Activated naive CD4-positive, alpha-beta T cell treated with anti-CD3 and anti-CD28 coated beads, Interleukin-2, amount 50 U/mL, for 24 hours (primary cell): ENCODE results near the gene CDKAL1.

Source experiments
- H3K27ac Mint-ChIP-seq: one replicate; pipeline ENCODE4 v1.8.0; 2021; ENCODE audit warnings: mild to moderate bottlenecking, mixed read lengths
- H3K27me3 Mint-ChIP-seq: one replicate; pipeline ENCODE4 v1.8.0; 2021; ENCODE audit warnings: mixed read lengths
- H3K36me3 Mint-ChIP-seq: one replicate; pipeline ENCODE4 v1.8.0; 2021; ENCODE audit warnings: mixed read lengths
- H3K4me1 Mint-ChIP-seq: one replicate; pipeline ENCODE4 v1.8.0; 2021; ENCODE audit warnings: mixed read lengths
- H3K4me3 Mint-ChIP-seq: one replicate; pipeline ENCODE4 v1.8.0; 2021; ENCODE audit warnings: mild to moderate bottlenecking, mixed read lengths
- H3K9me3 Mint-ChIP-seq: one replicate; pipeline ENCODE4 v1.8.0; 2021; ENCODE audit warnings: mixed read lengths

CDKAL1 gene

GRCh38 chr6:21166754-21167153 is 632.5 kb downstream of the CDKAL1 start:
- Mint-ChIP-seq H3K36me3 (peaks cover 16% of the 10 kb centered on the region), H3K27ac (no peak overlapping the region), H3K9me3 (no peaks in the 10 kb centered on the region), H3K4me1 (peaks cover 30% of the 10 kb centered on the region), H3K27me3 (no peaks in the 10 kb centered on the region), H3K4me3 (no peak overlapping the region)

- H3K4me1 Mint-ChIP-seq = peaks cover 20% of the 10 kb centered on the region
- H3K4me3 Mint-ChIP-seq = no peak overlapping the region
- H3K27ac Mint-ChIP-seq = no peak overlapping the region
- H3K9me3 Mint-ChIP-seq = no peaks in the 10 kb centered on the region
- H3K27me3 Mint-ChIP-seq = no peaks in the 10 kb centered on the region
- H3K36me3 Mint-ChIP-seq = peaks cover 15% of the 10 kb centered on the region
Observed at GRCh38 chr6:21167790-21168189, 633.5 kb downstream of the CDKAL1 start.

- peaks cover 14% of the 10 kb centered on the region for H3K36me3 Mint-ChIP-seq
- no peak overlapping the region for H3K27ac Mint-ChIP-seq
- no peak overlapping the region for H3K4me3 Mint-ChIP-seq
- no peaks in the 10 kb centered on the region for H3K9me3 Mint-ChIP-seq
- H3K27me3 Mint-ChIP-seq = no peaks in the 10 kb centered on the region
- H3K4me1 Mint-ChIP-seq = no peaks in the 10 kb centered on the region
Observed at GRCh38 chr6:21171801-21172200, 637.5 kb downstream of the CDKAL1 start.

GRCh38 chr6:21173031-21173430 is 638.8 kb downstream of the CDKAL1 start:
- no peaks in the 10 kb centered on the region for H3K9me3 Mint-ChIP-seq
- H3K4me1 Mint-ChIP-seq = no peaks in the 10 kb centered on the region
- H3K4me3 Mint-ChIP-seq = no peak overlapping the region
- peaks cover 19% of the 10 kb centered on the region for H3K36me3 Mint-ChIP-seq
- H3K27ac Mint-ChIP-seq = no peak overlapping the region
- H3K27me3 Mint-ChIP-seq = no peaks in the 10 kb centered on the region

GRCh38 chr6:21173678-21174077 is 639.4 kb downstream of the CDKAL1 start:
- Mint-ChIP-seq H3K27ac (no peak overlapping the region), H3K36me3 (peaks cover 21% of the 10 kb centered on the region), H3K27me3 (no peaks in the 10 kb centered on the region), H3K4me3 (no peak overlapping the region), H3K4me1 (no peaks in the 10 kb centered on the region), H3K9me3 (no peaks in the 10 kb centered on the region)

- Mint-ChIP-seq H3K27ac (no peak overlapping the region), H3K9me3 (no peaks in the 10 kb centered on the region)
Observed at GRCh38 chr6:21176197-21176596, 641.9 kb downstream of the CDKAL1 start.

GRCh38 chr6:21180155-21180554 is 645.9 kb downstream of the CDKAL1 start:
- Mint-ChIP-seq H3K27ac (no peak overlapping the region), H3K36me3 (peaks cover 25% of the 10 kb centered on the region), H3K9me3 (no peaks in the 10 kb centered on the region), H3K4me1 (no peaks in the 10 kb centered on the region), H3K27me3 (no peaks in the 10 kb centered on the region), H3K4me3 (no peak overlapping the region)

More at GRCh38 chr6:21176197-21176596, 641.9 kb downstream of the CDKAL1 start:
- H3K27me3 Mint-ChIP-seq = no peaks in the 10 kb centered on the region
- H3K4me3 Mint-ChIP-seq = no peak overlapping the region
- H3K4me1 Mint-ChIP-seq = no peaks in the 10 kb centered on the region
- peaks cover 28% of the 10 kb centered on the region for H3K36me3 Mint-ChIP-seq

- H3K4me1 Mint-ChIP-seq = no peaks in the 10 kb centered on the region
- H3K9me3 Mint-ChIP-seq = no peaks in the 10 kb centered on the region
- no peak overlapping the region for H3K4me3 Mint-ChIP-seq
- no peak overlapping the region for H3K27ac Mint-ChIP-seq
- peaks cover 25% of the 10 kb centered on the region for H3K36me3 Mint-ChIP-seq
- no peaks in the 10 kb centered on the region for H3K27me3 Mint-ChIP-seq
Observed at GRCh38 chr6:21180800-21181337, 646.6 kb downstream of the CDKAL1 start.

GRCh38 chr6:21181866-21182265 is 647.6 kb downstream of the CDKAL1 start:
- Mint-ChIP-seq H3K4me3 (no peak overlapping the region), H3K9me3 (no peaks in the 10 kb centered on the region), H3K27me3 (no peaks in the 10 kb centered on the region), H3K27ac (no peak overlapping the region), H3K36me3 (peaks cover 23% of the 10 kb centered on the region), H3K4me1 (no peaks in the 10 kb centered on the region)

DNA sequence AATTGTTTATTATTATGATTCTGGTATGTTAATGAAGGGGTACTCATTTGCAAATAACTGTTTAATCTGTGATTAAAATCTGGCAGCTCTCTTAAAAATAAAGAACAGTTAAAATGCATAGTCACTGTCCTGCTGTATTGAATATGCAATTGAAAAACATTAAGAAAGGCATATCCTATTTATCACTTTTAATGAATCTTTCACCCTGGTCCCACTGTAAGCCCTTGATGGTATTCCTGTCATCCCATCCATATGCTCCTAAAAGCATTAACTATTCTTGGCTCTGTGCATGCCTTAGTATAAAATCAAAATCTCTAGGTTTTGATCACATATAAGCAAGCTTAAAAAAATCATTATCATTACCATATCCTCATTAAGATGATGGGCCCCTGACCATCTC is 648.3 kb downstream of the CDKAL1 start:
- Mint-ChIP-seq H3K4me1 (peaks cover 2% of the 10 kb centered on the region), H3K27ac (no peak overlapping the region), H3K36me3 (peaks cover 19% of the 10 kb centered on the region), H3K4me3 (no peak overlapping the region), H3K27me3 (no peaks in the 10 kb centered on the region), H3K9me3 (no peaks in the 10 kb centered on the region)

DNA sequence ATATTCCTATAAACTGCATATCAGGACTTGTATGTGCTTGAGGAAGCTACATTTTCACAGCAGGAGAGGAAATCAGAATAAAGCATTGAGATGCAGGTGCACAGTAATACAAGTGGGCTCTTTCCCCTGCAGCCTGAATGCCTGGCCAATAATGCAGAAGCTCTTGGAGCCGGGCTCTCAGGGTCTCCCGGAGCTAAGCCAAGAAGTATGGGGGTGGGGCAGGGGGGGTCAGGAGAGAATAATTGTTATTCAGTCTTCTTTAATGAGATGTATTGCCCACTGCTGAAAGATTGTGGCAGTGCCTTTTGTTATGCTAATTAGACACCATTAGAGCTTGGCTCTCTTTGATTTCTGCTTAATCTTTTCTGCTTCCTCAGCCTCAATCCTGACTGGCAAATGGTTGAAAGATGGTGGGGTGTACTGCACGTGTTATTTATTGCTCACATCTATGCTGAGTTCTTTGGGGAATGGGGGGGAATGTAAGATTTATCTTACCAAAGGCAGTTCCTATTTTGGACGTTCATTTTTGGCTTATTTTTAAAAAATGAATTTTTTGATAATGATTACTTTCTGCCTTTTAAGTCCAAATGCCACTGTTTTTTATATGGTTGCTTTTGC is 651.7 kb downstream of the CDKAL1 start:
- Mint-ChIP-seq H3K4me3 (no peak overlapping the region), H3K4me1 (peaks cover 9% of the 10 kb centered on the region), H3K27ac (no peak overlapping the region), H3K9me3 (no peaks in the 10 kb centered on the region), H3K36me3 (peaks cover 6% of the 10 kb centered on the region), H3K27me3 (no peaks in the 10 kb centered on the region)

DNA sequence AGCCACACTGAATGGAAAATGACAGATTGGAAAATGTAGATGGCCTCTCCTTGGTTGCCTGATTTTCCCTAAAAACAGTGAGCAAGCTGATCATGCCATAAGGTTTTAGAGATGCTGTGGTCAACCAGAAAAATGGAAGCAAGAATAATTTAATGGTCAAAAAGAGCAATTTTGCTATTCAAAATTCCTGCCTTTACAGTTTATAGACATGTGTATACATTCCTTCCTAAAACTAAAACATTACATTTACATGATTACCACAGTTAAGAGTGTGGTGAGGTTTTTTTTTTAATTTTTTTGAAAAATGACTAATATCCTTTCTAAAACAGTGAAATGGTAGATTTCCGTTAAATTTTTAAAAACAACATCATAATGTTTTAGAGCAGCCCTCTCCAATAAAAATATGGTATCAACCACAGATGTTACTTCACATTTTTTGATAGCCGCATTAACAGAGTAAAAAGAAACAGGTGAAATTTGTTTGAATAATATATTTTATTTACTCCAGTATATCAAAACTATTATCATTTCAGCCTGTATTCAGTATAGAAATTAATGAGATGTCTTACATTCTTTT is 652.3 kb downstream of the CDKAL1 start:
- peaks cover 5% of the 10 kb centered on the region for H3K36me3 Mint-ChIP-seq
- H3K4me1 Mint-ChIP-seq = peaks cover 12% of the 10 kb centered on the region
- no peak overlapping the region for H3K27ac Mint-ChIP-seq
- no peaks in the 10 kb centered on the region for H3K9me3 Mint-ChIP-seq
- no peak overlapping the region for H3K4me3 Mint-ChIP-seq
- H3K27me3 Mint-ChIP-seq = no peaks in the 10 kb centered on the region

GRCh38 chr6:21187485-21187884 is 653.2 kb downstream of the CDKAL1 start:
- no peaks in the 10 kb centered on the region for H3K9me3 Mint-ChIP-seq
- H3K4me1 Mint-ChIP-seq = peaks cover 12% of the 10 kb centered on the region
- H3K27me3 Mint-ChIP-seq = no peaks in the 10 kb centered on the region

DNA sequence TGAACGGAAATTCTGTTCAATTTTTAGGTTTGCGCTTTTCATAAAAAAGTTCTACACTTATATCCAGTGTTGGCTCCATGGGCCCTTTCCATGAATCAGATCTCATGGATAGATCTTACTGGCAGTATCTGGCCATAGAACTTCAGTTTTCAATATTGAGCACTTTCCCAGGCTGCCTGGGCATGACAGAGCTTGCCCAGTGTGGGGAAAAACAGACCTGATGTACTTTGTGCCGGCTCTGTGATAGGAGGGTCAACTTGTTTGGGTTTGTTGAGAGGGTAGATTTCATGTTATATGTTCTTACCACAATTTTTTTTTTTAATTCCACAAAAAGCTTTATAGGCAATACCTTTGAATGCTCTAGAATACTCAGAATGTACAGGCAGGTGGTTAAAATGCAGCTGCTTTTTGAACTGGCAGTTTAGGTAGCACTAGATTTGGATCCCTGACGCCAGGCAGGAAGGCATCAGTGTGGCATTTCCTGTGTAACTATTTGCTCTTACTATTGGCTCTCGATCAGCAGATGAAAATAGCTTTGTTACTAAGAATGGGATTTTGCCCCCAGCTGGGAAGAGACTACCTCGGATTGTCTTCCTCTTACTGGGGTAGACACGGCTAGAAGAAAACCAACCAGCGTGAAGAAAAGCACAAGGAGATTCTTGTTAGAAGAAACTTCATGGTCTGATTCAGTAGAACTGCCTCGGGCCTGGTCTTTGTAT is 654.4 kb downstream of the CDKAL1 start:
- Mint-ChIP-seq H3K36me3 (peaks cover 9% of the 10 kb centered on the region), H3K27ac (no peak overlapping the region), H3K27me3 (no peaks in the 10 kb centered on the region), H3K4me1 (peaks cover 12% of the 10 kb centered on the region), H3K4me3 (no peak overlapping the region), H3K9me3 (no peaks in the 10 kb centered on the region)

More at GRCh38 chr6:21187485-21187884, 653.2 kb downstream of the CDKAL1 start:
- Mint-ChIP-seq H3K27ac (no peak overlapping the region), H3K4me3 (no peak overlapping the region), H3K36me3 (peaks cover 5% of the 10 kb centered on the region)

GRCh38 chr6:21189759-21190158 is 655.5 kb downstream of the CDKAL1 start:
- Mint-ChIP-seq H3K27me3 (no peaks in the 10 kb centered on the region), H3K9me3 (no peaks in the 10 kb centered on the region), H3K4me1 (peaks cover 12% of the 10 kb centered on the region), H3K36me3 (peaks cover 11% of the 10 kb centered on the region), H3K27ac (no peak overlapping the region), H3K4me3 (no peak overlapping the region)

DNA sequence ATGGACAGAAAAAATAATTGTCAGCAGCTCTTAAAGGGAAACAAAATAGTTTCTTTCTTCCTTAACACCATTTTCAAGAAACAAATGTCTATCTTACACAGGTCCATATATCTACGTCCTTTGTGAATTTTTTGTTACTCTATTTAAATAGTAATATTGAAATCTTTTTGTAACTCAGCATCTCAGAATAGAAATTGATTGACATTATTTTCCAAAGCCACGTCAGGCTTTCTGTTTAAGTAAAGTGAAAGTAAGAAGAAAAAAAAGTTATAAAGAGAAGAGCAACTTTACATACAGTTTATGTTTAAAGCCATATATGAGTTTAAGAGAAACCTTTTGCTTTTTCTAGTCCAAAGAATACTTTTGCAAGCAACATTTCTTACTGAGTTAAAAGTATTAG is 656.4 kb downstream of the CDKAL1 start:
- H3K9me3 Mint-ChIP-seq = no peaks in the 10 kb centered on the region

More for the DNA sequence above, 656.4 kb downstream of the CDKAL1 start:
- Mint-ChIP-seq H3K4me3 (no peak overlapping the region), H3K27ac (no peak overlapping the region), H3K4me1 (peaks cover 12% of the 10 kb centered on the region), H3K27me3 (no peaks in the 10 kb centered on the region), H3K36me3 (peaks cover 11% of the 10 kb centered on the region)
